Renal cortical epithelial cell (primary cell): Measurements from ENCODE around the gene CEP41. TPM values are rescaled to one million over a fixed set of nuclear protein-coding genes. Genes with fewer than 3 reads are reported as not detected.
A peak's percentile ranks its signal among the peaks of the same experiment; 100 is the strongest.

Experiments used
- DNase-seq: peaks from one replicate; pipeline ENCODE4 v3.0.0-alpha.2; 2011; ENCODE audit warnings: low read depth
- total RNA-seq: library from RNA; depleted of rRNA; stranded (reverse); fragments of >200 nt; gene quantifications from 2 replicates; pipeline ENCODE4 v1.2.3, GENCODE V29; 2014

Gene CEP41
- total RNA-seq, 1 donor from 2014 or later = 18.7 TPM

- peak; percentile 45 for DNase-seq
Measured at GRCh38 chr7:130419658-130420057, 21.2 kb downstream of the CEP41 start.

- peak; percentile 74 for DNase-seq
Measured at GRCh38 chr7:130418306-130418705, 22.5 kb downstream of the CEP41 start.

GRCh38 chr7:130417213-130417612, 23.6 kb downstream of the CEP41 start:
- DNase-seq = no peak

- no peak for DNase-seq
Measured at GRCh38 chr7:130415006-130415405, 25.8 kb downstream of the CEP41 start.

- no peak for DNase-seq
Measured at GRCh38 chr7:130413201-130413600, 27.6 kb downstream of the CEP41 start.

- no peak for DNase-seq
Measured at GRCh38 chr7:130410868-130411541, 29.8 kb downstream of the CEP41 start.

GRCh38 chr7:130409712-130410072, 31.1 kb downstream of the CEP41 start:
- DNase-seq = no peak

GRCh38 chr7:130409067-130409711, 31.6 kb downstream of the CEP41 start:
- DNase-seq = peak; percentile 56

GRCh38 chr7:130405003-130405402, 35.8 kb downstream of the CEP41 start:
- DNase-seq = no peak

GRCh38 chr7:130401578-130401977, 39.2 kb downstream of the CEP41 start:
- no peak for DNase-seq

GRCh38 chr7:130401101-130401500, 39.7 kb downstream of the CEP41 start:
- DNase-seq = no peak

- DNase-seq = no peak
Measured at GRCh38 chr7:130400120-130400572, 40.7 kb downstream of the CEP41 start.

GRCh38 chr7:130398526-130399090, 42.2 kb downstream of the CEP41 start:
- DNase-seq = no peak

GRCh38 chr7:130397758-130398073, 43.1 kb downstream of the CEP41 start:
- no peak for DNase-seq

- no peak for DNase-seq
Measured at GRCh38 chr7:130397051-130397757, 43.6 kb downstream of the CEP41 start.

GRCh38 chr7:130396109-130396508, 44.7 kb downstream of the CEP41 start:
- DNase-seq = no peak

- no peak for DNase-seq
Measured at GRCh38 chr7:130395421-130395820, 45.4 kb downstream of the CEP41 start.

GRCh38 chr7:130394421-130395195, 46.2 kb downstream of the CEP41 start:
- DNase-seq = no peak

GRCh38 chr7:130393841-130394411, 46.9 kb downstream of the CEP41 start:
- DNase-seq = no peak

GRCh38 chr7:130393101-130393561, 47.7 kb downstream of the CEP41 start:
- DNase-seq = no peak

- no peak for DNase-seq
Measured at GRCh38 chr7:130390486-130390885, 50.3 kb downstream of the CEP41 start.

- DNase-seq = no peak
Measured at GRCh38 chr7:130388671-130389070, 52.1 kb downstream of the CEP41 start.
